HG02623 (cell line): ENCODE results near the gene USH2A.
"Not testable (repeated sequence)": the region's sequence is repeated elsewhere in the genome, so short reads cannot be mapped to it uniquely, and the experiment has no call there.

ENCODE experiments used
- ATAC-seq: cut with Tn5 transposase; IDR thresholded peaks from one replicate; pipeline ENCODE4 v1.9.1; 2021; ENCODE audit warnings: moderate library complexity; ENCODE audit not compliant: unreplicated experiment

USH2A gene

DNA sequence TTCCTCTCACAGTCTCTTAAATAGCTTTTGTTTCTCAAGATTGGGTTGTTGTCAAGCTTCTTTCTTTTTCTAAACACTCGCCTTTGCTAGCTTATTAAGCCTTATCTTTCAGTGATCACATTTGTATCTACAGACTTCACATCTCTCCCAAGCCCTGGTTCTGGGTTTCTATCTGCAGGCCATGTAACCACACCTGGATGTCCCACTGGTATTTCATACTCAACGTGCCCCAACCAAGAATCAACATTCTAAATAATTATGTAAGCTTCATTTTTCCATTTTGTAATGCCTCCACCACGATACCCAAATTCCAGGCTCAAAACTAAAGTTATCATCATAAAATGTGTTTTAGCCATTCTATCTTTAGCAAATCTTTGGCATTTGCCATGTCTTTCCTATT lies 372.2 kb downstream of the USH2A start:
- ATAC-seq = no peak

DNA sequence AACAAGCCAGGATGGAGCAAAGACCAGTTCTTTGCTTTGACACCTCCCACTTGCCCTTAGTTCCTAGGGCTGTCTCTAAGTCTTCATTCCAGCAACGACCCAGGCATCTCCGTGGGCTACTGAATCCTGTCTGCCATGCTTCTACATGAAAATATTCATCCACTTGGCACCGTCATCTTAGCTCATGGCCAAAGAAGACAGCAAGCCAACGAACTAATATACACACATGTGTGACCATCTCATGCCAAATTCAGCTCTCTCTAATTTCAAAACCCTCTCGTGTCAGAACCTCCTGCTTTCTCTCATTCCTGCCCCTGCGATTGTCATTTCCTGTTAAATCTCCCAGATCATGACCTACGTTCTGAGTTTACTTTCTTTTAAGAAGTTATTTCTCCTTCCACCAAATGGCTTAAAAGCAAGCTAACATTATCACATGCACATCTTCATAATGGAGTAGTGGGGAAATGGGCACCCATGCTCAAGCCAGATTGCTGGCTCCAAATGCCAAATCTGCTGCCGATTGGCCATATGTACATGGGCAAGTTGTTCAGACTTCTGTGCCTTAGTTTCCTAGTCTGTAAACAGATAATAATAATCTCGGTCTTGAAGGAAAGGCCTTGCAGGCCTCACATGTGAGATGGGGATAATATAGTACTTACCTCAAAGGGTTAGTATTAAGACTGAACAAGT lies 373.4 kb downstream of the USH2A start:
- ATAC-seq = no peak

DNA sequence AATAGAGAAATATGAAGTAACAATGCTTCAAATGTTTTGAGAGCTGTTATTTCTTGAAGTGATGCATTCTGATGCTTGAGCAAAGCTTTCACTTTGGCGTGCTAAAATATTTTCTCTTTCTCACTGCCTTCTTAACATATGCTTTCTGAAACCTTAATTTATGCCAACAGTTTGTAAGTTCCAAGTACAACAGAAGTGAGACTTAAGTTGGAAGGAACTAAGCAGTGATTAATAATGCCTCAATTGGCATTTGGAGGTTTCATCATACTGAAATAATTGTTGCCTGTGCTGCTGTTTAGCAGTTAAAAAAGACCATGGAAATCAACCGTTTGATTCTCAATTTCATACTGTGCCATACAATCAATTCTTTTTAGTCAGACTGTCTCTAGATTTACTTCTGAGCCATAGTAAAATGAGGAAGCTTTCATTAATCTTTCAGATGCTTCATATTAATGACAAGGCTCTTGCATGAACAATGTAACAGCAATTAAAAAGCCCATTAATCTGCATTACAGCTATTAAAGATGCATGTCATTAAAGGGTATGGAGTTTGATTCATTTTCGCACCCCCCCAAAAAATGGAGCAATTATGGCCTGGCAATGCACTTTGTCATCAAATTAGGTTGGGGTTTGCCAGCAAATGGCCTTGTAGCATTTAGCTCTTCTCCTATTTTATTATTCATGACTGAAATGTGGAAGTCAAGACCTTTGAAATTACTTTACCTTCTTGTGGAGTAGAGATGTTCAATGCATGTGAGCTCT lies 375.3 kb downstream of the USH2A start:
- ATAC-seq = no peak

DNA sequence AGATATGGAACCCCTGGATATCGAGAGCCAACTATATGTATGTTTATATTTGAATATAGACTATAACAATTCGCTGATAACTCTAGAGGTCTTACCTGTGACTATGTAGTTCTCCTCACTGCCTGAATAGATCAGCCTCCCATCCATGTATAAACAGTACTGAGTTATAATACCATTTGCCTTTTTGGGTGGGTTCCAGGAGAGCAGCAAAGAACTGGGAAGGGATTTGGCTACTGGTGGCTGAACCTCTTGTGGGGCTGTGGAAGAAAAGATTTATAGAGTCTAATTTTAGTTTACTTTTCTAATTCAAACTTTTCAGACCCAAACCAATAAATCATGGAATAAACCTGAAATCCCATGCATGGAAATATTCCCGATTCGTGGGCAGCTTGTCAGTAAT lies 376.9 kb downstream of the USH2A start:
- no peak for ATAC-seq

DNA sequence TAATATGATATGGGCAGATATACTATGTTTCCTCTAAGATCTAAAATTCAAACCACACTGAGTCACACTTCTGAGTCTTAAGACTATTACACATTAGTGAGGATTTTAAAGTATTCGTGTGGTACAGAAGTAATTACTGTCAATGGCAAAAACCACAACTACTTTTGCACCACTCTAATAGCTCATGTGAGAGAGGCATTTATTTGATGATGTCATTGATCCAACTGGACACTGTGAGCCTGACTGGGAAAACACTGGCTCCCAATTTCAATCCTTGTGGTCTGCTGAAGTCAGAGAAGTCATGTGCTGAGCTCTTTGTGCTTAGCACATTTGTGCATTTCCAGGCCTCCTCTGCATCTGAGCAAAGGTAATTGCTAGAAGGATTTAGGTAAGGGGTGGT lies 377.8 kb downstream of the USH2A start:
- ATAC-seq = no peak

DNA sequence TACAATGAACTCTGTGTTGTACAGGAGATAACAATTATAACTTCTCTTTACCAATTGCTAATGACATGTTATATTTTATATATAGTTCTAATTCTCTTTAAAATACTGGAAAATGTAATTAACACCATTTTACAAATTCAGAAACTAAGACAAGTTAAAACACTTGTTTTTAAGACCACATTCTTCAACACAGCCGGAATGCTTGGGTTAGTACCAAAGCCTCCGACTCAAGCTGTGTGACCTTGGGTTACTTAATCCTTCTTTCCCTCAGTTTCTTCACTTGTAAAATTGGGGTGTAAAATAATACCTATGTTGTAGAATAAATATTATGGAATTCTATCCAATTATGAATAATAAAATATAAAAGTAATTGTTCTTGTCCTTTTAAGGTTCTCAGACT lies 378.7 kb downstream of the USH2A start:
- ATAC-seq = no peak

DNA sequence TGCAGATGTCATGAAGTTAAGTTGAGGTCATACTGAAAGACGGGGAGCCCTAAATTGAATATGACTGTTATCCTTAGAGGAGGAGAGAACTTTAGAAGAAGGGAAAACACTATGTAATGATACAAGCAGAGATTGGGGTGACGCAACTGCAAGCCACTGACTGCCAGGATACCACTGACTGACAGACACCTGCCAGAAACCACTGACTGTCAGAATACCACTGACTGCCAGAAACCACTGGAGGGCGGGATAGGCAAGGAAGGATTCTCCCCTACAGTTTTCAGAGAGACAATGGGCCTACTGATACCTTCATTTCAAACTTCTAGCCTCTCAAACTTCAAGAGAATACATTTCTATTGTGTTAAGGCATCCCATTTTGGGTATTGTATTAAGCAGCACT lies 388.7 kb downstream of the USH2A start:
- no peak for ATAC-seq

DNA sequence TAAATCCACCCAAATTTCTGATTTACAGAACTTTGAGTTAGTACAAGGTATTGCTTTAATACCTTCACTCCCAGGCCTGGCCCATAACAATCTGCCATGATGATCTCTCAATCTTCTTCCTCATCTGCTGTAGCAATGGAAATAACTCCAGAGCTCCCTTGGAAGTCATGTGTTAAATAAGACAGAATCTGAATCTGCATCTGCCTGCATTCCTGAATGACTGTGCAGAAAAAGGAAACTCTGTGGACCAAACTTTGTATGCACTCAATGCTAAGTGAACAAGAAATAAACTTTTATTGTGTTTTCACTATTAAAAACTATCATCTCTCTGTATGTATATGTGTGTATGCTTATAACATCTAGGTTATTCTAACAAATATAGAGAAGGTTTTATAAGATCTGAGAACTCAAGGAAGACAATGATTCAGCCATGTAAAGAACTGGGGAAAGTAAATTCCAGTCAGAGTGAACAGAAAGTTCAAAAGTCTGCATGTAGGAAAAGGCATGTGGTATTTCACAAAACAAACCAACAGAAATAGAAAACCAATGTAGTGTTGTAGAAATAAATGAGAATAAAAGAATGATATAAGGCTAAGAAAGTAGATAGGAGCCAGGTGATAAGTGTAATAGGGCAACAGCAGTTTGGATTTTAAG lies 390.2 kb downstream of the USH2A start:
- ATAC-seq = no peak

DNA sequence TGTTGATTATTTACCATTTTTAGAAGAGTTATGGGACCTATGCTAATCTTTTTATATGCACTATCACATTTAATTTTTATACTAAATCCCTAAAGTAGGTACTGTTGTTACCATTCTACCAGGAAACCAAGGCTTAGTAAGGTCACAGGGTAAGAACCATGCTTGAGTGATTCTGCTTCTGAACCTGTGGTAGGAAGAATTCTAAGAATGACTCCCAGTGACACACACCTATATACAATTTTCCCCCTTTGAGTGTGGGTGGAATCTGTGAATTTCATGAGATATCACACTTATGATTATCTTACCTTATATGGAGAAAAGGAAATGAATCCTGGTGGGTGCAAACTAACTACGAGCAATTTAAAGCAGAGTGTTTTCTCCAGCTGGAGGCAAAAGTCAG lies 391.0 kb downstream of the USH2A start:
- ATAC-seq = no peak

DNA sequence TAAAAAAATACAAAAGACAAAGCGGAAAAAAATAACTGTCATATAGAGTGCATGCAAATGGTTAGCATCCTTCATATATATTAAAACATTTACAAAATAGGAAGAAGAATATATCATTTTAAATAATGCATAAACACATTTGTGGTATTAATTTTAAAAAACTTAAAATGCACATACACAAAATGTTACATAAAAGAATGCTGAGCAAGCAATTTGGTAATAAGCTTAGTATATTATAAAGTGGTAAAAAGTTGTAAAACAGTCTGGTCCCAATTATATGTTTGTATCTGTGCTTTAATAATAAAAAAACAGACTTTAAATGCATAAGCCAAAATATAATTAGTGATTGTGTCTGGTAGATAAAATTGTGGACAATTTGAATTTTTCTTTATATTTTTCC lies 394.6 kb downstream of the USH2A start:
- ATAC-seq = no peak

DNA sequence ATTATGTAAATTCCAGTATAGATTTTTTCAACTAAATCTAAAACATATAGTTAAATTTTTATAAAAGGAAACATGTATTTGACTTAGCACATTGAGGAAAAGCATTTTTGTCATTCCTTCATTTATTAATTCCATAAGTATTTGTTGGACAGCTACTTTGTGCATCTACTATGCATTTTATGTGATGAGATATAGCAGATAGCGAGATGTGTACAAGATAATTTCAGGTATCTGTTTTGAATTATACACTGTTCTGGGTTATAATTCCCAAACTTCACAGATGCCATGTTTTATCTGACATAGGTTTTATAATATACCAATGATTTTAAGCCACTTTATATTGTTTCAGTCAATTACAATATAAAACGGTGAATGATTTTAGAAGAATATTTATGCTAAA lies 398.7 kb downstream of the USH2A start:
- no peak for ATAC-seq

DNA sequence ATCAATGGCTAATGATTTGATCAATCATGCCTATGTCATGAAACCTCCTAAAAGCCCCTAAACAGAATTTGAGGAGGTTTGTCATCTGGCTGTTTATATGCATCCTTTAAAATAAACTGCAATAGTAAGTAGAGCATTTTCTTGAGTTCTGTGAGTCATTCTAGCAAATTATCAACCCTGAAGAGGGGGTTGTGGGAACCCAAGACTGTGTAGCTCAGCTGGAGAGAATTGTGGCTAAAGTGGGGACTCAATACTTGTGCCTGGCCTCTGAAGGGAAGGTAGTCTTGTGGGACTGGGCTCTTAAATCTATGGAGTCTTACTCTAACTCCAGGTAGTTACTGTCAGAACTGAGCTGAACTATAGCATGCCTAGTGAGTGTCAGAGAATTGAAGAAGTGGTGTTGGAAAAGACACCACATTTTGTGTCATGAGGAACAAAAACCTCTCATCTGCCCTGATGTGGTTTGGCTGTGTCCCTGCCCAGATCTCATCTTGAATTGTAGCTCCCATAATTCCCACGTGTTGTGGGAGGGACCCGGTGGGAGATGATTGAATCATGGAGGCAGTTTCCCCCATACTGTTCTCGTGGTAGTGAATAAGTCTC lies 402.4 kb downstream of the USH2A start:
- no peak for ATAC-seq

DNA sequence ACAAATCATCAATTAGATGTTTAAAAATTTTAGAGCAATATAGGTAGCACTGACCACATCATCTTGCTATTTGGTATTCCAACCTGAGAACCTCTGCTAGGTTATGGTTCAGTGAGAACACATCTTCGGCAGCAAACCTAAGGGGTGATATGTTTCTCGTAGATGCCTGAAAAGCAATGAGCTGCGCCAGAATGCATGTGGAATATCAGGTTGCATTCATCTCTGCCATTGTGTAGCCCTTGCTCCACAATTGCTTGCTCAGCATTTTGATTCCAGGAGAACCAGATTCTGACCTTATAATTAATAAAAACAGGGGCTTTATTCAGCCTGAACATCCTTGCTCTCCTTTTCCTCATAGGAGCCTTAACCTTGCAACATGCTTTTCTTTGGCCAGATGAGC lies 408.1 kb downstream of the USH2A start:
- ATAC-seq = no peak

DNA sequence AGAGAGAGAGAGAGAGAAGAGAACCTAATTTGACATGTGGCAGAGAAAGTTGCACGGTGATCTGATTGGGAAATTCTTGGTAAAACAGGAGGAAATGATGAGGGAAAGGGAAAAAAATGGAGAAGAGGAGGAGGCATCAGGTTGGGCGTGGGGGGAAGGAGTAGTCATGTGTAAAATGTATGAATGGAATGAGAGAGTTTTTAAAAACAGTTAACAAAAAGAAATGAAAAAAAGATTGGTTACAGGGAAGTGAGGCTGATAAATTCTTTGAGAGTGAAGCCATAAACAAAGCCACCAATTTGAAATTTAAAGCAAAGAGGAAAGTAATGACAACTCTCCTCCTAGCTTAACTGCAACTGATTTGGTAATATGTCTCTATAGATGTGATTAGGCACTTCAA lies 409.2 kb downstream of the USH2A start:
- ATAC-seq = no peak

DNA sequence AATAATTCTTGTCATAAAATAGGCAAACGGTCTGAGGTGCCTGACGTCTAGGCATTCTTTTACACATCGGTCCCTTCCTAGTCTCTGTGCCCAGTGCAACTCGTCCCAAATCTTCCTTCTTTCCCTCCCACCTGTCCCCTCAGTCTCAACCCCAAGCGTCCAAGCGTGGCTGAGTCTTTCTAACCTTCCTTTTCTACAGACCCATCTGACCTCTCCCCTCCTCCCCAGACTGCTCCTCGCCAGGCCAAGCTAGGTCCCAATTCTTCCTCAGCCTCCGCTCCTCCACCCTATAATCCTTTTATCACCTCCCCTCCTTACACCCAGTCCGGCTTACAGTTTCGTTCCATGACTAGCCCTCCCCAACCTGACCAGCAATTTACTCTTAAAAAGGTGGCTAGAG lies 413.8 kb downstream of the USH2A start:
- ATAC-seq = not testable (repeated sequence)

DNA sequence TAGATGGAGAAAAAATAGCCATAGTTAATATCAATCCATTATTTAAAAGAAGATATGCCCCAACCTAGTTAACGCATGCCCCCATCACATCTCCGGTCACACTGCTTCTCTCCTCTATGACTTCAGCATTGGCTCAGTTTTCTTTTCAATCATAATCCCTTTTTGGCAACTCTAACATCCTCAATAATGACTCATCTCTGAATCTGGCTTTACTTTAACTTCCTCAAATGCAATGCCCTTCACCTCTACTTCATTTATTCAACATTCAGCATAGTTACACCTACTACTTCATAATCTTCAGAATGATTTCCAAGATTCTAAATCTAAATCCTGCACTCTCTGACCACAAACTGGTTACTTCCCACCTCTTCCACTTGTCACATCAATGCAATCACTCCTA lies 417.3 kb downstream of the USH2A start:
- peak; percentile 96 for ATAC-seq

DNA sequence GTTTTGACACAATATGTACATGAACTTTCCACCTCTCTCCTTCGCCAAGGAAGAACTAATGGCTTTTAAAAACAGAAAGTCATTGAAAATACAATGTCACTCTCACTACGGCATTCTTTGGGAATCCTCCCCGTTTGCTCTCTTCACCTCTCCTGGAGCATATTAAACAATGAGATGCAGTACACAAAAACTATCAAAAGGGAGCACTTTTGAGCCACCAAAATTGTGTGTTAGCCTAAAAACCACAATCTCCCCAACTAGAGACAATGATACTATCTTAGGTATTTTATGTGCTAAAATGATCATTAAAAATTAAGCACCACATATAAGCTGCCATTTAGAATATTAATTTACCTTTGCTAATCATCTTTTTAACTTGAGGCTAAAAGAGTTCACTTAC lies 430.6 kb downstream of the USH2A start:
- no peak for ATAC-seq

DNA sequence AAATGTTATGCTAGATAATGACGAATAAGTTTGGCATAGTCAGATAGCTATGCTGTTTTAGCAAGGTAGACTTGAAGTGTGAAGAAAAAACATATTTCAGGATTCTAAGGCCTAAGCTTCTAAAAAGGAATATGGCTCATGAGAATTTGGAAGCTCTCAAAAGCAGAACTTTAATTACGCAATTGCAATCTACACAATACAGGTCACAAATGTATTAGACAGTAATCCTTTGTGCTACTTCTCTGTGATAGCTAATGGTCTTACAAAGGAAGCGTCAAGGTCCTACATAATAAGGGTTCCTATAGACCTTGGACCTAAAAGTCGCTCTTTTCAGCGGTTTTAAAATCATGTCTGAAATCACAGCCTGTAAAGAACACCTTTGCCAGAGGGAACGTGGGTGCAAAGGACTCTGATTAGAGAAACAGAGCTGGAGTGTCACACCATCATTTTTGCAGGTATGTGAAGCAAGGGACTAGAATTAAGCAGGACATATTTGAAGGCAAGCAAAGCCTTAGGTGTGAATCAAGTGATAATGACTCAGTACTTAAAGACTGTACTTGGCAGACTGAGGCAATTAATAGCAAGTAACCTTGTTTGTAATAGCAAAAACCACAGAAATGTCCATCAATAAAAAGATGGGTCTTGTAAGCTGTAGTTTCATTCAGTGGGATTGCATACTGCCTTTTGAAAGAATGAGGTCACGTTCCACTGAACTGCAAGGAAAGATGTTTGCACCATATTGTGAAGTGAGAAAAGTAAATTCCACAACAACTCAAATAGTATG lies 436.0 kb downstream of the USH2A start:
- no peak for ATAC-seq

DNA sequence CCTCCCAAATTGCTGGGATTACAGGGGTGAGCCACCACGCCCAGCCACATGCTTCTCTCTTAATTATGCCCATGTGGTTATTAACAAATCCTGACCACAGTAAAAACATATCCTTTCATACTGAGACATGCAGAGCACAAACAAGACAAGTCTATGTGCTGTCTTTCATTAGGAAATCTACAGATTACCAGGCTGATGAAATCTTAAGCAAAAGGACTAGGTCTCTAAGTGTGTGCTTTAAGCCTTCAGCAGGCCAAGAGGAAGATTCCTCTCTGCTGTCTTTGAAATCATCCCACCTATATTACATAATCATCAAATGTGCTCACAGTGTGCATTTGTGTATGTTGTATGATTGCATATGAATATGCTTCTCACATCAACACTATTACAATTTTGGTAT lies 436.8 kb downstream of the USH2A start:
- no peak for ATAC-seq

DNA sequence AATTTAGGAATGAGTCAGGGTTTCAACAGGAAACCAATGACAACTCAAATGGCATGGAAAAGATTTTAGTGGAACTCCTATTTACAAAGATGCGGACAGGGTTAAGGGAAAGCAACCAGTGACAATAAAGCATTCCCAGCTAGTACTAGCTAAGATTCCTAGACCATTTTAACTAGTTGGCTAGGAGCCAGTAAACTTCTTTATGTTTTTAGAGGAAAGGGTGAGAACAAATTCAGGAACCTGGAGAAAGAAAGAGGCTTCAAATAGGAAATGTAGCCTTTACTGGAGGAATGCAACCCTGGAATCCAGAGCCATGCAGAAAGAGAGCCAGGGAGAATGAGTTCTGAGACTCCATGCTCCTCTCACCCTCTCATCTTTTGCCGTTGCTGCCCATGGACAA lies 439.6 kb downstream of the USH2A start:
- ATAC-seq = no peak

DNA sequence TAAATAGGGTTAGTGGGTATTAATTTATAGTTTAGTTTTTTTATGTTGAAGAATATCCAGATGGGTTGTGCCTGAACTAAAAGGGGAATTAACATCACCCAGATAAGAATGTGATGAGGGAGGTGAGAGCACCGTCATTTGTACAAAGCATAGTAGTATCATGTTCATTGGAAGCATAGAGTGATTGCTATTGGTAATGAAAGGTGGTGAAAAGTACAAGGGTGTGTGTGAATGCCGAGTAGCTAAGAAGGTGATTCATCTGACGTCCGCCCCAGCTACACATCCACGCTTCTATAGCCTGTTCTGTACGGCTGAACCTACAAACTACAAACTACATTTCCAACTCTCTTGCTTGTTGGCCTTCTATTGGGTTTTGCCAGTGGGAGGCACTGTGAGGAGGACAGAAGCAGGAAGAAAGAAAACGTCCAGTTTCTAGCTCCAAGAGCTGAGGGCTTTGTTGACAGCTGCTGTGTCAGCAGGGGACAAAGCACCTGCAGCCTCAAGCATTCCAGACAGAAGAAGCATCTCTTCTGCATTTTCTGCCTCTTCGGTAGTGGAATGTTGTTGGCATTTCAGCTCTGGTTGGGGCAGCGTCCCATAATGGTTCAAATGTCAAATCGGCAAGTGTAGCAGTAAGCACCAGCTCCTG lies 451.3 kb downstream of the USH2A start:
- ATAC-seq = no peak
